ENCODE measurements around the gene SREK1. TPM values are rescaled to one million over a fixed set of nuclear protein-coding genes. Genes with fewer than 3 reads are reported as not detected.
"Not testable (repeated sequence)": the region's sequence is repeated elsewhere in the genome, so short reads cannot be mapped to it uniquely, and the experiment has no call there.

Gene SREK1
- total and polyA plus RNA-seq, 2 donors (not counting 3 experiments of a cell fraction or from before 2014, with no cell fraction given), result 27.4 to 78.6 TPM

DNA sequence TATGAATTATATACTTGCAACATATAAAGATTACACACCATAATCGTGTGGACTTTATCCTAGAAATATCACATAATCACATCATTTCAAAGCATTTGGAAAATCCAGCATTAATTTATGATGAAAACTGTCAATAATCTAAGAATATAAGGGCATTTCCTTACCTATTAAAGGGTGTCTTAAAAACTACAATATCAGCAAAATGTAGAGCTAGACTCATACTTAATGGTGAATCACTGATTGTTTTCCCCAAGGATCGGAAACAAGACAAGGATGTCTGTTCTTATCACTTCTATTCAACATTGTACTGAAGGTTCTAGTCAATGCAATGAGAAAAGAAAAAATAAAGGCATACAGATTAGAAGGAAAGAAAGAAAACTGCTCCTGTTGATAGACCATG is 8.0 kb upstream of the SREK1 start:
- Histone ChIP-seq H2AFZ (ENCODE audit: low read depth, low read length) (no peak overlapping the region), H3K36me3 (ENCODE audit: control insufficient read depth in 2 of 2, extremely low read depth in 1 of 2, insufficient read depth in 2 of 2, low read length in 2 of 2) (no peaks in the 10 kb centered on the region), H3K9ac (replicated peaks; ENCODE audit: extremely low read depth, insufficient read depth, low read length) (no peak overlapping the region), H3K27ac (ENCODE audit: insufficient read depth, low read depth, low read length) (no peak overlapping the region), H3K9me1 (replicated peaks; ENCODE audit: control insufficient read depth, extremely low read depth, insufficient read depth, low read length) (no peaks in the 10 kb centered on the region), H3K27me3 (ENCODE audit: control insufficient read depth in 2 of 2, insufficient read depth in 2 of 2, low read length in 2 of 2) (peaks cover 5 to 10% of the 10 kb centered on the region in 2 experiments), H3K79me2 (ENCODE audit: control insufficient read depth, insufficient read depth, low read length) (no peaks in the 10 kb centered on the region), H3K4me2 (ENCODE audit: insufficient read depth, low read length) (no peak overlapping the region), H3K4me1 (ENCODE audit: control insufficient read depth, extremely low read depth, insufficient read depth, low read length) (no peaks in the 10 kb centered on the region), H4K20me1 (replicated peaks; ENCODE audit: control insufficient read depth, extremely low read depth, insufficient read depth, low read length) (no peaks in the 10 kb centered on the region), H3K9me3 (replicated peaks; ENCODE audit: control insufficient read depth, insufficient read depth, low read length) (no peaks in the 10 kb centered on the region), H3K4me3 (replicated peaks in 1 of 3; ENCODE audit: insufficient read depth in 1 of 3, low read depth in 1 of 3, low read length in 3 of 3) (no peak overlapping the region)
- ChIA-PET POLR2A (no interaction called here), CTCF (no interaction called here)
- FAIRE-seq (no peak), DNase-seq (ENCODE audit: low read depth, low spot score) (no peak)
- dilution Hi-C loops (cut with MboI; ENCODE audit: extremely low pct_ligation_motif_present, low sequenced_read_pairs), result no loop called here
- BruUV-seq (replicated peaks), result no TSS peak
- TF ChIP-seq, protein P1, sequence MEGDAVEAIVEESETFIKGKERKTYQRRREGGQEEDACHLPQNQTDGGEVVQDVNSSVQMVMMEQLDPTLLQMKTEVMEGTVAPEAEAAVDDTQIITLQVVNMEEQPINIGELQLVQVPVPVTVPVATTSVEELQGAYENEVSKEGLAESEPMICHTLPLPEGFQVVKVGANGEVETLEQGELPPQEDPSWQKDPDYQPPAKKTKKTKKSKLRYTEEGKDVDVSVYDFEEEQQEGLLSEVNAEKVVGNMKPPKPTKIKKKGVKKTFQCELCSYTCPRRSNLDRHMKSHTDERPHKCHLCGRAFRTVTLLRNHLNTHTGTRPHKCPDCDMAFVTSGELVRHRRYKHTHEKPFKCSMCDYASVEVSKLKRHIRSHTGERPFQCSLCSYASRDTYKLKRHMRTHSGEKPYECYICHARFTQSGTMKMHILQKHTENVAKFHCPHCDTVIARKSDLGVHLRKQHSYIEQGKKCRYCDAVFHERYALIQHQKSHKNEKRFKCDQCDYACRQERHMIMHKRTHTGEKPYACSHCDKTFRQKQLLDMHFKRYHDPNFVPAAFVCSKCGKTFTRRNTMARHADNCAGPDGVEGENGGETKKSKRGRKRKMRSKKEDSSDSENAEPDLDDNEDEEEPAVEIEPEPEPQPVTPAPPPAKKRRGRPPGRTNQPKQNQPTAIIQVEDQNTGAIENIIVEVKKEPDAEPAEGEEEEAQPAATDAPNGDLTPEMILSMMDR (IDR thresholded peaks at IDR 0.05; ENCODE audit: extremely low read depth in 1 of 2, insufficient read depth in 1 of 2, low read depth in 1 of 2, low read length in 2 of 2), result no peak
- TF ChIP-seq FOS (IDR thresholded peaks at IDR 0.05; ENCODE audit: borderline replicate concordance, insufficient read depth, low read length), result no peak
- TF ChIP-seq, protein P2, sequence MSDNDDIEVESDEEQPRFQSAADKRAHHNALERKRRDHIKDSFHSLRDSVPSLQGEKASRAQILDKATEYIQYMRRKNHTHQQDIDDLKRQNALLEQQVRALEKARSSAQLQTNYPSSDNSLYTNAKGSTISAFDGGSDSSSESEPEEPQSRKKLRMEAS (IDR thresholded peaks at IDR 0.05; ENCODE audit: insufficient read depth, insufficient read length), result no peak
- no peak for TF ChIP-seq POLR2A (IDR thresholded peaks at IDR 0.05; ENCODE audit: low read depth, low read length)
- TF ChIP-seq EZH2 (IDR thresholded peaks at IDR 0.05; ENCODE audit: borderline replicate concordance, low read depth, low read length, severe bottlenecking), result no peak
- TF ChIP-seq JUN (IDR thresholded peaks at IDR 0.05; ENCODE audit: borderline replicate concordance, insufficient read depth, insufficient read length, low read depth), result no peak
- TF ChIP-seq GATA2 (IDR thresholded peaks at IDR 0.05; ENCODE audit: insufficient read depth, insufficient read length, low read depth, low read length), result no peak
- TF ChIP-seq POLR2AphosphoS5 (IDR thresholded peaks at IDR 0.05; ENCODE audit: insufficient read depth, low read depth, low read length), result no peak
- no peak for TF ChIP-seq MYC (IDR thresholded peaks at IDR 0.05; ENCODE audit: low read depth, low read length)
- intact Hi-C loops (cut with micrococcal nuclease), result no loop called here

DNA sequence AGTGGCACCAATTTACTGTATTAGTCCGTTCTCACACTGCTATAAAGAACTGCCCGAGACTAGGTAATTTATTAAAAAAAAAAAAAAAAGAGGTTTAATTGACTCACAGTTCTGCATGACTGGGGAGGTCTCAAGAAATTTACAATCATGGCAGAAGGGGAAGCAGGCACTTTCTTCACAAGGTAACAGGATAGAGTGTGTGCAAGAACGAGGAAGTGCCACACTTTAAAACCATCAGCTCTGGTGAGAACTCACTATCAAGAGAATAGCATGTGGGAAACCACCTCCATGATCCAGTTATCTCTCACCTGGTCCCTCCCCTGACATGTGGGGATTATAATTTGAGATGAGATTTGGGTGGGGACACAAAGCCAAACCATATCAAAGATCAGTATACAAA is 7.2 kb upstream of the SREK1 start:
- POLR2A ChIA-PET; H3K27ac ChIP-seq (ENCODE audit: insufficient read depth, low read depth, low read length); FAIRE-seq; H3K9me3 ChIP-seq (replicated peaks; ENCODE audit: control insufficient read depth, insufficient read depth, low read length); BruUV-seq (replicated peaks); H3K4me1 ChIP-seq (ENCODE audit: control insufficient read depth, extremely low read depth, insufficient read depth, low read length); dilution Hi-C loops (cut with MboI; ENCODE audit: extremely low pct_ligation_motif_present, low sequenced_read_pairs); H4K20me1 ChIP-seq (replicated peaks; ENCODE audit: control insufficient read depth, extremely low read depth, insufficient read depth, low read length); H3K4me2 ChIP-seq (ENCODE audit: insufficient read depth, low read length); H2AFZ ChIP-seq (ENCODE audit: low read depth, low read length); H3K9ac ChIP-seq (replicated peaks; ENCODE audit: extremely low read depth, insufficient read depth, low read length); H3K36me3 ChIP-seq (ENCODE audit: control insufficient read depth in 2 of 2, extremely low read depth in 1 of 2, insufficient read depth in 2 of 2, low read length in 2 of 2); H3K79me2 ChIP-seq (ENCODE audit: control insufficient read depth, insufficient read depth, low read length); H3K9me1 ChIP-seq (replicated peaks; ENCODE audit: control insufficient read depth, extremely low read depth, insufficient read depth, low read length); CTCF ChIA-PET; intact Hi-C loops (cut with micrococcal nuclease); H3K4me3 ChIP-seq (replicated peaks in 1 of 3; ENCODE audit: insufficient read depth in 1 of 3, low read depth in 1 of 3, low read length in 3 of 3); DNase-seq (ENCODE audit: low read depth, low spot score): not testable (repeated sequence)
- peaks cover 5 to 12% of the 10 kb centered on the region in 2 experiments for H3K27me3 ChIP-seq (ENCODE audit: control insufficient read depth in 2 of 2, insufficient read depth in 2 of 2, low read length in 2 of 2)
